Colonic mucosa (tissue), 4 donors: Measurements from ENCODE around the gene ARHGAP4. TPM values are rescaled to one million over a fixed set of nuclear protein-coding genes. Genes with fewer than 3 reads are reported as not detected.

ENCODE experiments used
- DNase-seq: peaks from one replicate; pipeline ENCODE4 v3.0.0-alpha.2; 2020
- H3K27ac ChIP-seq: fragments of 200-600 bp; one replicate; pipeline ENCODE4 v1.8.0; 2021
- H3K27me3 ChIP-seq: fragments of 200-600 bp; one replicate; pipeline ENCODE4 v1.8.0; 2021
- H3K36me3 ChIP-seq: fragments of 200-600 bp; one replicate; pipeline ENCODE4 v1.8.0; 2021
- H3K4me1 ChIP-seq: fragments of 200-600 bp; one replicate; pipeline ENCODE4 v1.8.0; 2021; ENCODE audit warnings: mild to moderate bottlenecking
- H3K4me3 ChIP-seq: fragments of 200-600 bp; one replicate; pipeline ENCODE4 v1.8.0; 2021
- H3K9ac ChIP-seq, 2 donors: one replicate each; pipeline ENCODE4 v1.7.0; 2013; ENCODE audit warnings: control low read depth in 2 of 2, low read depth in 2 of 2, low read length in 2 of 2
- H3K9me3 ChIP-seq: fragments of 200-600 bp; one replicate; pipeline ENCODE4 v1.8.0; 2021
- CTCF ChIP-seq: fragments of 200-600 bp; IDR thresholded peaks from one replicate; pipeline ENCODE4 v1.8.0; 2022; ENCODE audit warnings: antibody characterized with exemption, mild to moderate bottlenecking
- intact Hi-C: fragments of 100-400 bp; cut with DNase I; formaldehyde crosslinking; loops from one replicate; pipeline ENCODE4 v1.14.1; 2022
- total RNA-seq, 2 donors: library from RNA; stranded (reverse); fragmentation: NEBNext Ultra II Directional in 1 of 2; extraction: Animal tissue kit (Norgen Biotek cat#: 25700) in 1 of 2; gene quantifications; one replicate each; pipeline ENCODE4 v1.2.1, GENCODE V29; 2021
- donor health status: healthy.
- donor health status: DM: no; HTN: no; CAD: no.
- donor health status: DM: no; HTN: no; CAD: no.

Gene ARHGAP4
- total RNA-seq, 2 donors from 2014 or later, result 19.9 to 30.0 TPM

- DNase-seq, result no peak
- no peak overlapping the region for H3K4me3 ChIP-seq
- H3K9me3 ChIP-seq, result no peaks in the 10 kb centered on the region
- H3K9ac ChIP-seq, result no peak overlapping the region
- H3K36me3 ChIP-seq, result no peaks in the 10 kb centered on the region
- intact Hi-C loops, result no loop called here
- H3K27me3 ChIP-seq, result peaks cover 5% of the 10 kb centered on the region
- no peak for TF ChIP-seq CTCF
- H3K27ac ChIP-seq, result no peak overlapping the region
- no peaks in the 10 kb centered on the region for H3K4me1 ChIP-seq
Observed at GRCh38 chrX:153864101-153864500, 62.0 kb downstream of the ARHGAP4 start.

GRCh38 chrX:153863251-153863991 is 62.6 kb downstream of the ARHGAP4 start:
- Histone ChIP-seq H3K27me3 (peaks cover 5% of the 10 kb centered on the region), H3K4me3 (no peak overlapping the region), H3K36me3 (no peaks in the 10 kb centered on the region), H3K27ac (no peak overlapping the region), H3K9me3 (no peaks in the 10 kb centered on the region), H3K4me1 (no peaks in the 10 kb centered on the region), H3K9ac (no peak overlapping the region)
- intact Hi-C loops, result no loop called here
- DNase-seq, result no peak
- no peak for TF ChIP-seq CTCF

GRCh38 chrX:153862369-153863250 is 63.5 kb downstream of the ARHGAP4 start:
- H3K4me3 ChIP-seq, result no peak overlapping the region
- intact Hi-C loops, result no loop called here
- H3K27ac ChIP-seq, result no peak overlapping the region
- no peaks in the 10 kb centered on the region for H3K36me3 ChIP-seq
- no peaks in the 10 kb centered on the region for H3K9me3 ChIP-seq
- H3K27me3 ChIP-seq, result peaks cover 5% of the 10 kb centered on the region
- no peaks in the 10 kb centered on the region for H3K4me1 ChIP-seq
- TF ChIP-seq CTCF, result no peak
- no peak for DNase-seq
- H3K9ac ChIP-seq, result no peak overlapping the region

- peaks cover 5% of the 10 kb centered on the region for H3K27me3 ChIP-seq
- DNase-seq, result no peak
- TF ChIP-seq CTCF, result no peak
Observed at GRCh38 chrX:153861733-153862310, 64.2 kb downstream of the ARHGAP4 start.

GRCh38 chrX:153861151-153861550 is 64.9 kb downstream of the ARHGAP4 start:
- H3K4me3 ChIP-seq, result no peak overlapping the region
- H3K36me3 ChIP-seq, result no peaks in the 10 kb centered on the region
- H3K9me3 ChIP-seq, result no peaks in the 10 kb centered on the region
- TF ChIP-seq CTCF, result no peak
- H3K9ac ChIP-seq, result no peak overlapping the region
- peak; percentile 37 for DNase-seq
- H3K4me1 ChIP-seq, result no peaks in the 10 kb centered on the region
- H3K27ac ChIP-seq, result no peak overlapping the region
- intact Hi-C loops, result no loop called here
- H3K27me3 ChIP-seq, result peaks cover 5% of the 10 kb centered on the region

More at GRCh38 chrX:153861733-153862310, 64.2 kb downstream of the ARHGAP4 start:
- Histone ChIP-seq H3K9ac (no peak overlapping the region), H3K4me3 (no peak overlapping the region), H3K27ac (no peak overlapping the region), H3K36me3 (no peaks in the 10 kb centered on the region), H3K4me1 (no peaks in the 10 kb centered on the region), H3K9me3 (no peaks in the 10 kb centered on the region)
- intact Hi-C loops, result no loop called here
